Ascending aorta (tissue), 2 donors: ENCODE results near the gene UBR3. TPM values are rescaled to one million over a fixed set of nuclear protein-coding genes. Genes with fewer than 3 reads are reported as not detected.

Experiments used
- DNase-seq, 2 donors: peaks; one replicate each; pipeline ENCODE4 v3.0.0-alpha.2; 2019; ENCODE audit warnings: low spot score in 2 of 2
- H3K27ac ChIP-seq, 2 donors: fragments of 200-600 bp; sonication (generic); one replicate each; pipeline ENCODE4 v1.5.1; 2016 to 2017; ENCODE audit warnings: mild to moderate bottlenecking in 1 of 2
- H3K27me3 ChIP-seq: fragments of 200-600 bp; sonication (generic); one replicate; pipeline ENCODE4 v1.5.1; 2017
- H3K36me3 ChIP-seq, 2 donors: fragments of 200-600 bp; sonication (generic); one replicate each; pipeline ENCODE4 v1.5.1; 2016
- H3K4me1 ChIP-seq, 2 donors: fragments of 200-600 bp; sonication (generic); one replicate each; pipeline ENCODE4 v1.5.1; 2016 to 2017; ENCODE audit warnings: mild to moderate bottlenecking in 1 of 2
- H3K4me3 ChIP-seq, 2 donors: fragments of 200-600 bp; sonication (generic); one replicate each; pipeline ENCODE4 v1.5.1; 2016 to 2017; ENCODE audit warnings: mild to moderate bottlenecking in 1 of 2
- H3K9me3 ChIP-seq, 2 donors: fragments of 200-600 bp; sonication (generic); one replicate each; pipeline ENCODE4 v1.5.1; 2016
- CTCF ChIP-seq, 3 experiments: fragments of 200-600 bp in 2 of 3; fragments of 450-650 bp in 1 of 3; sonication (generic) in 2 of 3; IDR thresholded peaks; one replicate each; pipeline ENCODE4 v1.5.1; 2016 to 2019; ENCODE audit warnings: antibody characterized with exemption in 3 of 3, mild to moderate bottlenecking in 1 of 3, moderate library complexity in 1 of 3
- intact Hi-C: fragments of 100-400 bp; cut with DNase I; formaldehyde crosslinking; loops from one replicate; pipeline ENCODE4 v1.15.1; 2023
- total RNA-seq: library from RNA; depleted of rRNA; stranded (reverse); fragments of >200 nt; gene quantifications from one replicate; pipeline ENCODE4 v1.1.0, GENCODE V29; 2016

UBR3 gene
- total RNA-seq, 1 donor from 2014 or later = 37.7 TPM

GRCh38 chr2:170030040-170030439, 202.8 kb downstream of the UBR3 start:
- peaks cover 0 to 9% of the 10 kb centered on the region in 2 donors for H3K9me3 ChIP-seq
- no peak overlapping the region for H3K27ac ChIP-seq
- intact Hi-C loops = no loop called here
- H3K4me1 ChIP-seq = no peaks in the 10 kb centered on the region
- no peak for DNase-seq
- H3K27me3 ChIP-seq = no peaks in the 10 kb centered on the region
- no peak overlapping the region for H3K4me3 ChIP-seq
- H3K36me3 ChIP-seq = peaks cover 9 to 19% of the 10 kb centered on the region in 2 donors
- TF ChIP-seq CTCF (IDR thresholded peaks at IDR 0.05) = no peak

- TF ChIP-seq CTCF (IDR thresholded peaks at IDR 0.05) = no peak
- no peak overlapping the region for H3K27ac ChIP-seq
- intact Hi-C loops = no loop called here
- peaks cover 9 to 19% of the 10 kb centered on the region in 2 donors for H3K36me3 ChIP-seq
- H3K9me3 ChIP-seq = peaks cover 0 to 9% of the 10 kb centered on the region in 2 donors
- no peak for DNase-seq
- no peak overlapping the region for H3K4me3 ChIP-seq
- H3K27me3 ChIP-seq = no peaks in the 10 kb centered on the region
- no peaks in the 10 kb centered on the region for H3K4me1 ChIP-seq
Measured at GRCh38 chr2:170031288-170031687, 204.0 kb downstream of the UBR3 start.

- Histone ChIP-seq H3K27me3 (no peaks in the 10 kb centered on the region), H3K9me3 (peaks cover 0 to 9% of the 10 kb centered on the region in 2 donors), H3K4me3 (no peak overlapping the region), H3K27ac (no peak overlapping the region), H3K4me1 (no peaks in the 10 kb centered on the region), H3K36me3 (peaks cover 9 to 17% of the 10 kb centered on the region in 2 donors)
- TF ChIP-seq CTCF (IDR thresholded peaks at IDR 0.05) = no peak
- DNase-seq = no peak
- intact Hi-C loops = no loop called here
Measured at GRCh38 chr2:170034596-170034995, 207.3 kb downstream of the UBR3 start.

- H3K27ac ChIP-seq = no peak overlapping the region
- intact Hi-C loops = no loop called here
- no peak for TF ChIP-seq CTCF (IDR thresholded peaks at IDR 0.05)
- DNase-seq = no peak
- no peaks in the 10 kb centered on the region for H3K27me3 ChIP-seq
- H3K4me3 ChIP-seq = no peak overlapping the region
- no peaks in the 10 kb centered on the region for H3K9me3 ChIP-seq
- peaks cover 2 to 15% of the 10 kb centered on the region in 2 donors for H3K36me3 ChIP-seq
- no peaks in the 10 kb centered on the region for H3K4me1 ChIP-seq
Measured at GRCh38 chr2:170038734-170039133, 211.5 kb downstream of the UBR3 start.

- Histone ChIP-seq H3K4me1 (no peaks in the 10 kb centered on the region), H3K9me3 (no peaks in the 10 kb centered on the region), H3K27me3 (no peaks in the 10 kb centered on the region), H3K36me3 (peaks cover 2 to 15% of the 10 kb centered on the region in 2 donors), H3K4me3 (no peak overlapping the region), H3K27ac (no peak overlapping the region)
- TF ChIP-seq CTCF (IDR thresholded peaks at IDR 0.05) = no peak
- intact Hi-C loops = no loop called here
- no peak for DNase-seq
Measured at GRCh38 chr2:170039401-170040172, 212.3 kb downstream of the UBR3 start.
